Epidermal melanocyte (primary cell): ENCODE measurements around the gene IGFBP2.

Experiments used
- DNase-seq: peaks from one replicate; pipeline ENCODE4 v3.0.0; 2011; ENCODE audit warnings: low spot score; ENCODE audit not compliant: insufficient read length

The IGFBP2 gene

DNA sequence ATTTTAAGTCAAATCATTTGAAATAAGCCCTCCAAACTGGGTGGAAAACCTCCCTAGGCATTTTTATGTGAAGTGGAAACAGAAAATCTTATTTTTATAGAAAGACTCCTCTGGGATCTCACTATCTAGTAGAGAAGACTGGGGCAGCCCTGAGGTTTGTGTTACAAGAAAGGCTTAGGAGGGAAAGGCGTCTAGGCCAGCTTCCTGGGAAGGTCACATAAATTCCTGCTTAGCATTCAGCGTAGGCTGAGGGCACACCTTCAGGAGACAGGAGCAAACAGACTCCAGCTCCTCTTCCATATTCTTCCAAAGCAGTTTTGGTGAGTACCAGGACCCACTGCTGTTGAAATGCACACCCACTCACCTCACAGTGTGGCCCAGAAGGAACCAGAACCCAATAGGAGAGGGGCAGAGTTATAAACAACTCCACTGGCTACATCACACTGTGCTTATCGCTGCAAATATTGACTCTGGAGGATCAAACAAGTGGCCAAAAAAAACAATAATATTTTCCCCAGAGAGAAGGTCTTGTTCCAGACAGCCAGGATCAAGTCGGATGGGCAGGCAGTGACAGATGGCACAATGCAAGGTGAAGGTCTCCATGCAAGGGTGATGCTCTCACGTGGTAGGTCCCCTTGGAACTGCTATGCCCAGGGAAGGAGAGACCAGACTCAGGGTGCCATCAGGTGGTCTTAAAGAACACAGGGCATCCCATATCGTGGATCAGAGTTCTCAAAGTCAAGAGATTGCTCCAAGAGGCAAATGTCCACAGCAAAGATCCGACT, 17.7 kb upstream of the IGFBP2 start:
- DNase-seq: no peak

DNA sequence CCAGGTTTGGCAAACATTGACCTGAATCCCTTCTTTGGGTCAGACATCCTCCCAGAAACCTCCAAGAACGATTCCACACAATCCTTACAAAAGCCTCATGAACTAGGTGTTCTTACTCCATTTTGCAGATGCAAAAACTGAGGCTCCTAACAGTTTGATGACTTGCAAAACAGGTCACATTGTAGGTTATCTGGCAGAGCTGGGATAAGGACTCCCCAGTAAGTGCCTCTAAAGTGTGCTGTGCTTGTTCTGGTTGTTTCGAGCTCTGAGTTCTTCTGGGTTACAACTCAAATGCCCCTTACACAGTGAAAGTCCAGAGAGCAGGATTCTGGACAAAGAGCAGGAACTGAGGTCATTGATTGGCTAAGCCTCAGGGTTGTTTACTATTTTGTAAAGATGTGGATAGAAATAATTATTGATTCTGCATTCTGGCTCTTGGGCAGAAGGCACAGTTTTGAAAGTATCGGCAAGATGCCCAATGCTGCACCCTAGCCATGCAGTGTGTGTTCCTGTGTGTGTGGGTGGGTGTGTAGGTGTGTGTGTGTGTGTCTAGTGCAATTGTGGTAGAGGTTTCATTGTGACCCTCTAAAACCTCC, 17.0 kb upstream of the IGFBP2 start:
- no peak for DNase-seq

- no peak for DNase-seq
Measured at GRCh38 chr2:216617159-216617815, 15.9 kb upstream of the IGFBP2 start.

- no peak for DNase-seq
Measured at GRCh38 chr2:216618785-216619184, 14.4 kb upstream of the IGFBP2 start.

DNA sequence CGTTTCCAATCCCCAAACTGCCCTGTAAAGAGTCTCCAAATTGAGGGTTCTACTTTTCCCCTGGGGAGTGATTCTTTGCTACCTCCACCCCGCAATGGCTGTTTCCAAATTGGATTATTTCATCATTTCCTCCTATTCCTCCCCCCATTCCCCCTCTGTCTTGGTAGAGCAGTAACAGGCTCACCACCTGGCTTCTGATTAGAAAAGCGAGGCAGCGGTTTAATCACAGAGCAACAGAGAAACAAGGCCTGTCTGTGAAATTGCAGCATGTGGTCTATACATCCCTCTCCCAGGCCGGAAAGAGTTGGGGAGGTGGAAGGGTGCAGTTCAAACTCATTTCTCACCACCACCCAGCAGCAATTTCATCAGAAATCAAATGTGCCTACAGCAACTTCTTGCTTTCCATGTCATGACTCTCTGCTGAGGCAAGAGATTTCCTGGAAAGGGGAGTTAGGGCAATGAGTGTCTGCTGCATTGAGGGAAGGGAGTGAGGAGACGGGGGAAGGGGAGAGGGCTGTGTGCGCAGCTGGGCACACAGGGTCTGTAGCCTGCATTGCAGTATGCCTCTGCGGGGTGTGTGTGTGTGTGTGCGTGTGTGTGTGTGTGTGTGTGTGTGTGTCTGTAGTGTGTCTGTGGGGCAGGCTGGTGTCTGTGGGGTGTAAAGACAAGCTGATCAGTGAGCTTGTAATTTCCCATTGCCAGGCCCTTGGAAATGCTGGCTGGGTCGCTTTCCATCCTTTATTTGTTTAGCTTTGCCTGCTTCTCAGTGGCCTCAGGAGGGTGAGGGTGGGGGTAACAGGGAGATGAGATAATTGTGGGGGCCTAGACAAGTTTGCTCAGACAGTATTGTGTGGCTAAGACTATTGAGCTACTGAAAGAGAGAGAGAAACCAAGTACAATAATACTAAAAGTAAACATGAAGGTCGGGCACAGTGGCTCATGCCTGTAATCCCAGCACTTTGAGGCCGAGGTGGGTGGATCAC, 13.5 kb upstream of the IGFBP2 start:
- no peak for DNase-seq

DNA sequence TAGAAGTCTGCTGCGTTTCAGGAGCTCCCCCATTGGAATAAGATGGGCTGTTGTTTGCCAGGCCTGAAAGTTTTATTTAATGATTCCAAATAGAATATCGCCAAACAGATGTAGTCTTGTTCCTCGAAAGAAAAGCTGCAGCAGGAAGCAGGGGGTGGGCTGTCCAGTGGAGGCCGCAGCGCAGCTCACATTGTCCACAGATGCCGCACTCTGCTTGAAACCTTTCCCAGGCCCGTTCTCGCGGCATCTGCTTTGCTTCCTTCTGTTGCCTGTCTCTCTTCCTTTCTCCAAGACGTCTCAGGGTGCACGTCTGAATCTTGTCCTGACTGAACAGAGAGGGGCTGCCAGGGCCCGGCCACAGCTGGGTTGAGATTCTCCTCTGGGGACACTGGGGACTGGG, 12.4 kb upstream of the IGFBP2 start:
- no peak for DNase-seq

DNA sequence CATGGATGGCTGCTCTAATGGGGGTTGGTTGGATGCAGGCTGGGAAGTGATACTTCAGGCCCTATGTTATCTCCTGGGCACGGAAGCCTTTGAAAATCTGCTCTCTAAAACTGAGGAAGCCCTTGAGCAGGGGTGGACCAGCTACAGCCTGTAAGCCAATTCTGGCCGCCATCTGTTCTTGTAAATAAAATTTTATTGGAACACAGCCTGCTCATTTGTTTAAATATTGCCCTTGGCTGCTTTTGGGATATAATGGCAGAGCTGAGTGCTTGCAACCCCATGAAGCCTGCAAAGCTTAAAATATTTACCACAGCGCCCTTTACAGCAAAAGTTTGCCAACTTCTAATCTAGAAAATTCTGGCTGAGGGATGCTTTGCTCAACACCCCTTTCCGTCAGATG, 11.9 kb upstream of the IGFBP2 start:
- DNase-seq: no peak

DNA sequence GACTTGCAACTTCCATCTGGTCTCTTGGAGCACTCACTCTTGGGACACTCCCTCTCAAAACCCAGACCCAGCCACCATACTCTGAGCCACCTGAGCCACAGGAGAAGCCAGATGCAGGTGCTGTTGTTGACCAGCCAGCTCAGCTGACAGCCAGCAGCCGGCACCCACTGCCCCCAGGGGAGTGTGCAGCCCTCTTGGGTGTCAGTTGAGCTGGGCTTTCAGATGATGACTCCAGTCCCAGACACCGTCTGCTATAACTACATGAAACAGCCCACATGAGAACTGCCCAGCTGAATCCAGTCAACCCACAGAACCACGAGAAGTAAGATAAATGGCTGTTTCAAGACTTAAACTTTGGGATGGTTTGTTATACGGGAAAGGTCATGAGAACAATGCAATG, 10.7 kb upstream of the IGFBP2 start:
- no peak for DNase-seq

DNA sequence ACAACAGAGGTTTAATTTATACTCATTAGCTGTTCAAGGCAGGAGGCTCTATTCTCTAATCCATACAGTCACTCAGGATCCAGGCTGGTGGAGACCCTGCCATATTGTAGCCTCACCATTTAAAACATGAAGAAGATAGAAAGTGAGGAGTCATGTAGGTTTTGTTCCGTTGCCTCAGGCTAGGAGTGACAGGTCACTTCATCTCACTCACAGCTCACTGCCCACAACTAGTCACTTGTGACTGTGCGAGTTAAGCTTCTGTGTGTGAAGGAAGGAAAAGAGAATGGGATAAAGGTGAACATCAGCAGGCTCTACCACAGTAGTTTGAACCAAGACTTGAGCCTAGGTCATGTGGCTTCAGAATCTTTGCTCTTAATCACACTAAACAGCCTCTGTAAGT, 9.0 kb upstream of the IGFBP2 start:
- DNase-seq: no peak

DNA sequence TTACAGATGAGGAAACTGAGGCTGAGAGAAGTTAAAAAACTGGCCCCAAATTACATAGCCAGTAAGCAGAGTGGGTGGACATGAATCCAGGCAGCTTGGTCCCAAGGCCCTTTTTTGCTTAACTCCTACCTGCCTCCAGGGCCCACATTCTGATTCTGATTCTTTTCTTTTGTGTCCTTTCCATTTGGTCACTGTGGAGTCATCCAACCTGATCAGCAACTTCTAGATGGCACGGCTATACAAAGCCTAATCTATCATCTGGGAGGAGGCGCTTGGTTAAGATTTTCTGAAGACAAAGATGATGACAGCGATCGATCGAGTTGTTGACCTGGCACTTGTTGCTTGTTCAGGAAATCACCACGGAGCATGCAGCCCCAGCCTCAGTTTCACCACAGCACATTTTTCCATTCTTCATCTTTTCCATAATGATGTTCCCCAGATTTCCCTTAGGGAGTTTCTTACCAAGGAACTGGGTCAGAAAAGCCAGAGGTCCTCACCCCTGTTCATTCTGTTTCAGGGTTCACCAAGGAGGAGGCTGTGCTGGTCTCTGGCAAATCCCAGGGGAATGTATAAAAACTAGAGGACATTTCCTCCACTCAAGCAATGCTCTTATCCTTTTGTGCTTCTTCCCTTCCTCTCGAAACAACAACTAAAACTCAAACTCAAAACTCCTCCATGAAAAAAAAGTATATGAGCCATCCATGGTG, 6.9 kb upstream of the IGFBP2 start:
- no peak for DNase-seq

DNA sequence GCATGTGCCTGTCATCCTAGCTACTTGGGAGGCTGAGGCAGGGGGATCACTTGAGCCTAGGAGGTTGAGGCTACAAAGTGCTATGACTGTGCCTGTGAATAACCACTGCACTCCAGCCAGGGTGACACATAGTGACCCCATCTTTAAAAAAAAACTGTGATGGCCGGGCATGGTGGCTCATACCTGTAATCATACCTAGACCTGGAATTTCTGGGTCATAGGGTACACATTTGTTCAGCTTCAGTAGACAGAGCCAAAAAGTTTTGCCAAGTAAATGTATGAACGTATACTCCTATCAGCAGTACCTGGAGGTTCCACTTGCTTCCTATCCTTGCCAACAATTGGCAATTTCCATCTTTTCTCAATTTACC, 6.4 kb upstream of the IGFBP2 start:
- DNase-seq: no peak

DNA sequence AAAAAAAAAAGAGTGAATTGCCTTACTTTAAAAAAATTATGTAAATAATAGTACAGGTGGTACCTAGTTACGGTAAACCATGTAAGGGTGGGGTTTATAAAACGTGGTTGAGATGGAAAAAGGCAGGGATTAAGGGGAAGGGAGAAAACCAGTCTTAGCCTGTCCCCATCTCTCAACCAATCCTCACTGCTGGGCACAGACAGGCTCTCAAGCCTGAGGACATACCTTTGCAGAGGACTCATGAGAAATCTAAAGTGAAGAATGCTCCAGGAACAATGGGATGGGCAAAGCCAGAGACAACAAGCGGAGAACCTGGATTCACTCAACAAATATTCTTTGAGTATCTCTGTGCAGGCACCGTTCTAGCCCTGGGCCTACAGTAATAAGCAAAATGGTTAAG, 3.4 kb upstream of the IGFBP2 start:
- no peak for DNase-seq

DNA sequence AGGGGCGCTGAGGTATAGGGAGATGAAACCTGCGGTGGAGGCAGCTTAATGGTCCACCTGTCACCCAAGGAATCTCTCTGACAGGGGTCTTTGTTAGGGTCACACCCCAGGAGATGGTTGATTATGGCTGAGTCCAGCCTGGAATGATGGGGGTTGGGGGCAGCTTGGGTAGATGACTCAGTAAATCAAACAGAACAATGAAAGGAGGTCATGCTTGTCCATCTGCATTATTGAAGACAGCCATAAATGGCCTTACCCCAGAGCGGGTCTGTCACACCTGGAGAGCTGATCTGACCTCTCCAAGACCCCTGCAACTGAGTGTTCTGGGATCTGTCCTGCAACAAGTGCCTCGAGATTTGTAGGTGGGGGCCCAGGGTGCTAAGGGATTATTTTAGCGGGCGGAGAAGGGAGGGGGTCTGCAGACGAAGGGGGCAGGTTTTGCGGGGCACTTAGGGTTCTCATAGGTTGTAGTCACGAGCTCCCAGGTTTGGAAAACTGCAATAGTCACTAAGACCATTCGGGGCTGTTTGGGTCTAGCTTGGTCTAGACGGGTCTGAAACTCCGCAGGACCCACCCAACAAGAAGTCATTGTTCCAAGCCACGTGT, 771 bp upstream of the IGFBP2 start:
- DNase-seq: no peak

DNA sequence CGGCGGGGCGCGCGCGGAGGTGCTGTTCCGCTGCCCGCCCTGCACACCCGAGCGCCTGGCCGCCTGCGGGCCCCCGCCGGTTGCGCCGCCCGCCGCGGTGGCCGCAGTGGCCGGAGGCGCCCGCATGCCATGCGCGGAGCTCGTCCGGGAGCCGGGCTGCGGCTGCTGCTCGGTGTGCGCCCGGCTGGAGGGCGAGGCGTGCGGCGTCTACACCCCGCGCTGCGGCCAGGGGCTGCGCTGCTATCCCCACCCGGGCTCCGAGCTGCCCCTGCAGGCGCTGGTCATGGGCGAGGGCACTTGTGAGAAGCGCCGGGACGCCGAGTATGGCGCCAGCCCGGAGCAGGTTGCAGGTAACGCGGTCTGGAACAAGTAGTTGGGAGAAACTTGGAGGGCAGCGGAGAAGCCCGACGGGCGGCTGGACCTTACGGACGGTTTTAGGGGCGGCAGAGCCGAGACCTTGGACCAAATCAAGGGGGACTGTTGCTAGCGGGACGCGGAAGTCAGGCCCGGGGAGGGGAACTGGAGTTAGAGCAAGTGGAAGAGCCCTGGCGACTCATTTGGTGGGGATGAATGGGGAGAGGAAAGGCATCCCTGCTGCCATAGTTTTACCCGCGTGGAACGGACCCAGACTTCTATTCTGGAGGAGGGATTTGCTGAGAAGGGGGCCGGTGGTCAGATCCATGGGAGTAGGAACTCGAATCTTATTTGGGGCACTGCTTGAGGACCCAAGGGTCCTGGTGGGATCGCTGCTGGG, 573 bp downstream of the IGFBP2 start:
- DNase-seq: no peak

DNA sequence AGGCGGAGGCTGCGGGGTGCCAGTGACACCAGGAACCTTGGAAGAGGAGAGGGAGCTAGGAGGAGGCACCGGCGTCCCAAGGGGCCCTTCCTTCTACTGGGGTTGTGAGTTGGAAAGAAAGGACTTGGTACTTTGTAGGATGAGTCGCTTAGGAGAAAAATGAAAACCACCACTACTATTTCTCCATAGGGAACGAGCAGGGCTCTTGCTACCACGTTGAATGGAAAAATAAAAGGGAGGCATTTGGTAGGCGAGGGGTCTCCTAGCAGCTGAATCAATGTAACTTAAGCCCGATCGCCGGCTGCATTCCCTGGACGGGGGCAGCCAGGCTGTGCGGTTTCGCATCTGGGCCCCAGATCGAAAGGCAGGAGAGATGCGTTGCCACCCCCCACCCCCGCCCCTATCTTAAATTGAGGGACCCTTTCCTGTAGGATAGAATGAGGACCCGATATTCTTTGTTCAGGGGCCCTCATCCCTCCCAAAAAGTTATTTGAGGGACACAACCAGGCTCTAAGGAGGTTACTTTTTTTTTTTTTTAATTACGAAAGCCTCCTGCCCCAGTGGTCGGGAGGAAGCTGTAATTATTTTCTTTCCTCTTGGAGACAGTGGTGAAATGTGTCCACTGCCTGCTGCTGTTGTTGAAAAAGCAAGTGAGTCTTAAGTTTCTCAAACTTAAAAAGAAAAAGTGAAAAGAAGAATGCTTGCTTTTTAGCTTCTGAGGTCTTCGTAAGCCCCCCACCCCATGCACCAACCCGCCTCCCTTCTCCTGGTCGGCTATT, 1.3 kb downstream of the IGFBP2 start:
- DNase-seq: no peak

DNA sequence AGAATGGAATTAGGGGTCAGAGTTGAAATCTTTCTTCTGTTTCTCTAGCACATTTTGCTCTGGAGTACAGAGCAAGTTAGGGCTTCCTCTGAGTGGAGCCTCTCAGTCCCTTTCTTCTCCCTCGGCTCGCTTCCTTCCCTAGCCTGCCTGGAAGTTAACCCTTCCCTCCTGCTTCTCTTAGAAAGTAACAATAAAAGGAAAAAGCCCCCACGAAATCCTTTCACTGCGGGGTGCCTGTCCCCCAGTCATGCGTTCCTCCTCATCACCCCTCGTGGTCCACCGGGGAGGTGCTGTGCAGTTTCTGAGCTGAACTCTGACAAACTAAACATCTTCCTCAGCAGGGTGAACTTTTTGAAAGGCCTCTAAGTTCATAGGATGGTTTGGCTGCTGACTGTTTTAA, 2.0 kb downstream of the IGFBP2 start:
- no peak for DNase-seq

GRCh38 chr2:216635701-216636550, 2.7 kb downstream of the IGFBP2 start:
- DNase-seq: no peak
